Upper lobe of left lung (tissue), 4 donors: ENCODE data around the gene TNS4.

ENCODE experiments used
- CTCF ChIP-seq, 6 experiments: fragments of 450-650 bp in 4 of 6; fragments of 200-600 bp in 2 of 6; sonication (generic) in 2 of 6; IDR thresholded peaks; one replicate each; pipeline ENCODE4 v1.5.1; 2016 to 2019; ENCODE audit warnings: antibody characterized with exemption in 6 of 6
- POLR2AphosphoS5 ChIP-seq, 2 donors: sonication (generic); formaldehyde crosslinking; IDR thresholded peaks; one replicate each; pipeline ENCODE4 v1.5.1; 2017; ENCODE audit warnings: antibody characterized with exemption in 2 of 2

- TF ChIP-seq POLR2AphosphoS5 (IDR thresholded peaks at IDR 0.05) (no peak), CTCF (IDR thresholded peaks at IDR 0.05) (no peak)
These were observed 29.1 kb upstream of the TNS4 start for GRCh38 chr17:40530531-40530994.
